HG02763 (cell line): Measurements from ENCODE around the gene KIAA1958.
A peak's percentile ranks its signal among the peaks of the same experiment; 100 is the strongest.

Experiments
- ATAC-seq: cut with Tn5 transposase; IDR thresholded peaks from one replicate; pipeline ENCODE4 v1.9.1; 2021; ENCODE audit warnings: mild to moderate bottlenecking, moderate library complexity; ENCODE audit not compliant: unreplicated experiment

KIAA1958 gene

DNA sequence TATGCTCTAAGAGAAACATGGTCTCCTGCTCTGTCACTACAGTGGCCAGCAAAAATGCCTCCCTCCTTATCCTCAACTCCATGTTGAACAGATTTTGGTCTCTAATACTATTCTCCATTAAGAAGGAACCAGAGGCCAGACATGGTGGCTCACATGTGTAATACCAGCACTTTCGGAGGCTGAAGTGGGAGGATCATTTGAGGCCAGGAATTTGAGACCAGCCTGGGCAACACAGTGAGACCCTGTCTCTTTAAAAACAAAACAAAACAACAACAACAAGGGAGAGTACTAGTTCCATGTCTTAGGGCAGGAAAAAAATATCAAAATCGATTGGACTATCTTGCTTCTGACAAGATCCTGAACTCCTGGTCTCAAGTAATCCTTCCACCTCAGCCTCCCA lies 216.7 kb downstream of the KIAA1958 start:
- no peak for ATAC-seq

DNA sequence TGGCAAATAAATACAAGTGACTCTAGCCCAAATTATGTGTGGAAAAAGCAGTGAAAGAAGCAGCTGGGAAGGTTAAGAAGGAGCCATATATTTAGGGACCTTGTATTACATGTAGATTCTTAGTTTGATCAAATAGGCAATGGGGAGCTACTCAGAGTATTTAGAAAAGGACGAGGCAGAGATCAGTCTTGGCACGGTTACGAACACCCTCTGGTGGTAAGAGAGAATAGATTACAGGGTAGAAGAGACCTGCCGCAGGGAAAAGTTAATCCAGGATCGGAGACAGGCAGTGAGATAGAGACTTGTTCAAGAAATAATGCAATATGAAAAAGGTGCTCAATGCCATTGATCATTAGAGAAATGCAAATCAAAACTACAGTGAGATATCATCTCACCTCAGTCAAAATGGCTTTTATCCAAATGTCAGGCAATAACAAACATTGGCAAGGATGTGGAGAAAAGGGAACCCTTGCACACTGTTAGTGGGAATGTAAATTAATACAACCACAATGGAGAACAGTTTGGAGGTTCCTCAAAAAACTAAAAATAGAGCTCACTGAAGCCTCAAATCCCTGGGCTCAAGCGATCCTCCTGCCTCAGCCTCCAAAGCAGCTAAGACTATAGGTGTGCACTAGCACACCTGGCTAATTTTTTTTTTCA lies 219.3 kb downstream of the KIAA1958 start:
- no peak for ATAC-seq

DNA sequence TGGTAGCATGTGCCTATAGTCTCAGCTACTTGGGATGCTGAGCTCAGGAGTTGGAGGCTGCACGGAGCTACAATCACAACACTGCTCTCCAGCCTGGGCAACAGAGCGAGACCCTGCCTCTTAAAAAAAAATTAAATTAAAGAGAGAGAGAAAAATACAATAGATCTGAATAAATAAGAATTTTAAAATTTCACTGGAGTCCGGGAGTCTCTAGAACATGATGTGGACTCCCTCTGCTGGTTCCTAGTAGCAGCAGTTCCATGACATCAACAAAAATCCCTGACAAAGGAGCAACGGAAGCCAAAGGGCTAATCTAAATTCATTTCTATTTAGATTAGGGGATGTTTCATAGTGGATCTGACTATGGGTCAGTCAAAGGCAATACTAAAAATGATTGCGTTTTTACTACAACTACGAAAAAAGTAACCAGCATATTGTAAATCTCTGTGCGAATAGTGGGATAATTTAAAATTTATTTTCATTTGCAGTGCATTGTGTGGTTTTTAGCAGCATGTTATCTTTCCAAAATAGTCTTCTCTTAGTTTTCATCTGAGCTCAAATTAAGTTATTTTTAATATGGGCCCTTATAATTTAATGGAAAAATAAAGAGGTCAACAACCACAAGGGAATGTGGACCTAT lies 224.5 kb downstream of the KIAA1958 start:
- ATAC-seq, result no peak

DNA sequence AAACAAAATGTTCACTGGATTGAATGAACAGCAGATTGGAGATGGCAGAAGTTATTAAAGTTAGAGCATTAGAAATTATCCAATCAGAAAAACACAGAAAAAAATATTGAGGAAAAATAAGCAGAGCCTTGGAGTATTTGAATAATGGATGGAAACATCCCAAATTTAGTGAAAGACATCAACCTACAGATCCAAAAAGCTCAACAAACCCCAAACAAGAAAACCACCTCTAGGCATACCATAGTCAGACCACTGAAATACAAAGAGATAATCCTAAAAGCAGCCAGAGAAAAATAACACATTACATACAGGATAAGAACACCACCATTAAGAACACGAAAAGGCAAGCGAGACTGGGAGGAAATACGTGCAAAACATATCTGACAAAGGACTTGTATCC lies 226.1 kb downstream of the KIAA1958 start:
- ATAC-seq, result no peak

DNA sequence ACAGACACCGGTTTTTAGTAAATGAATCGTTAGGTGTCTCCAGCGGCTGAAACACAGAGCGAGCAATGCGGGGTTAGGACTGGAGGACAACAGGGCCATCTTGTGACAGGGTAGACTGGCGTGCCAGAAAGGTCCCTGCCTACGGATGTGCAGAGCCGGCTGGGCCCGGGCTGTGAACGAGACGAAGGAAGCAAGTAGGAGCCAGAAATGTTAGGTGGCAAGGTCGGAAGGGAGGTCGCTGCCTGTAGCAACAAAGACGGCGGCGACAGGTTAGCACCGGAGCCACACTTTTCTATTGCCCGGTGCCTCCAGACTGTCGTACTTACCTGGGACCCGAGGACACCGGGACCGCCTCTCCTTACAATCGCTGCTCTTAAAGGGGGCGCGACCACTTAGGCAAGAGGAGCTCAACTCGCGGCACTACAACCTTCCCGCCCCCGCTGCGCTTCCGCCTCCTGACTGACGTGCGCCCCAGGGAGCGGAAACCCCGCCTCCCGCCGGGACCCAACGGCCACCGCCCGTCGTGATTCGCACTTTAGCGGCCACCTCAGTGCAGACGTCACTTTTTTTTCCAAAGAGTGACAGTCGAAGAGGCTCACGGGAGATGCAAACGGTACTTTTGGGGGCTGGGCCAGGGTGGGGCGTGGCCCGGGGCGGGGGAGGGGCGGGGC lies 231.2 kb downstream of the KIAA1958 start, which contains the start of gene INIP:
Gene INIP, minus strand, starts transcription at position 457 of the 671 bp plus-strand sequence. CDS start 1,632 bp downstream, outside the sequence.
- ATAC-seq, result peak; percentile 97
